ENCODE data around the gene SYNDIG1L.

DNA sequence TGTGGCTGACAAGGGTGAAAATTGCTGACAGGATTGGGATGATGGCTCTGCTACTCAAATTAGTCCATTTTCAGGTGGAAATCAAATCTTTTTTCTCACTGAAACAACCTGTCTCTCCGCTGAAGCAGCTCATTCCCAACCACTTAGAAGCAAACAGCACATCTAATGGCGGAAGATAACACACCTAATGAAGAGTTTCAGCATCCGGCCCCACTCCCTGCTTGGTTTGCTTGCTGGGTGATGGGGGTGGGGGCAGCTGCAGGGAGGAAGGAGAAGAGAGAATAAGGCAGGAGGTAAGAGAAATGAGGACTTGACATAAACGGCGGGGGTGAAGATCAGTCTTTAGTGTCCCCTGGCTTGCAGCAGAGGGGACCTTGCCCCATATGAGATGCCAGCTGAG lies 4.0 kb downstream of the SYNDIG1L start:
- TF ChIP-seq POLR2A (IDR thresholded peaks at IDR 0.05) = no peak
- TF ChIP-seq, protein P1, sequence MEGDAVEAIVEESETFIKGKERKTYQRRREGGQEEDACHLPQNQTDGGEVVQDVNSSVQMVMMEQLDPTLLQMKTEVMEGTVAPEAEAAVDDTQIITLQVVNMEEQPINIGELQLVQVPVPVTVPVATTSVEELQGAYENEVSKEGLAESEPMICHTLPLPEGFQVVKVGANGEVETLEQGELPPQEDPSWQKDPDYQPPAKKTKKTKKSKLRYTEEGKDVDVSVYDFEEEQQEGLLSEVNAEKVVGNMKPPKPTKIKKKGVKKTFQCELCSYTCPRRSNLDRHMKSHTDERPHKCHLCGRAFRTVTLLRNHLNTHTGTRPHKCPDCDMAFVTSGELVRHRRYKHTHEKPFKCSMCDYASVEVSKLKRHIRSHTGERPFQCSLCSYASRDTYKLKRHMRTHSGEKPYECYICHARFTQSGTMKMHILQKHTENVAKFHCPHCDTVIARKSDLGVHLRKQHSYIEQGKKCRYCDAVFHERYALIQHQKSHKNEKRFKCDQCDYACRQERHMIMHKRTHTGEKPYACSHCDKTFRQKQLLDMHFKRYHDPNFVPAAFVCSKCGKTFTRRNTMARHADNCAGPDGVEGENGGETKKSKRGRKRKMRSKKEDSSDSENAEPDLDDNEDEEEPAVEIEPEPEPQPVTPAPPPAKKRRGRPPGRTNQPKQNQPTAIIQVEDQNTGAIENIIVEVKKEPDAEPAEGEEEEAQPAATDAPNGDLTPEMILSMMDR (IDR thresholded peaks at IDR 0.05) = no peak

Data from lower leg skin (tissue), 3 donors.